ENCODE measurements around the gene OR6A2.
"Not testable (repeated sequence)": the region's sequence is repeated elsewhere in the genome, so short reads cannot be mapped to it uniquely, and the experiment has no call there.

The OR6A2 gene

GRCh38 chr11:6799402-6799801, at the start of gene OR6A2:
Gene OR6A2 (minus strand): TSS chr11:6799689. CDS start chr11:6795708, 3,981 bp downstream.
- no peak within 1 kb of the TSS for H3K4me3 ChIP-seq (ENCODE audit: low read depth, low read length)

GRCh38 chr11:6845383-6845782, 45.9 kb upstream of the OR6A2 start, which contains the start of gene OR10A5:
Gene OR10A5 (plus strand): TSS chr11:6845683. CDS start chr11:6845683, 0 bp downstream.
- H3K4me3 ChIP-seq (ENCODE audit: low read depth, low read length) = no peak within 1 kb of the TSS

GRCh38 chr11:6844356-6844755, 44.9 kb upstream of the OR6A2 start:
- no peak overlapping the region for H3K4me3 ChIP-seq (ENCODE audit: low read depth, low read length)

DNA sequence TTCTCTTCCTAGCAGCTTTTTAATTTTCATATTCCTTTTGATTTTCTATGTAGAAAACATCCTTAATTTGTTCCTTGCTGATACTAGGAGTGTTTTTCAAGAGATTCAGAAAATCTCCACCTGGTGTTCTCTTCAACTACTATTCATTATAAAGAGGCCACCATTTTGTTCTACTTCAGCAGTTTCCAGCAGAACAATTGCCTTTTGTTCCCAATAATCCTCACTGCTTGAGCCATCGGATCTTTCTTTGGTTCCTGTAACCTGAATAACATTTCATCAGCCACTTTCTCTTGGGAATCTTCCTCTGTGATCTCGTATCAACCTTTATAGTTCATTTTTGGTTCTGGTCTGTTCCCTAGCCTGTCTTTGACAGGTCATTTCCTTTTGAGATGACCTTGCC, 44.2 kb upstream of the OR6A2 start:
- no peak overlapping the region for H3K4me3 ChIP-seq (ENCODE audit: low read depth, low read length)

DNA sequence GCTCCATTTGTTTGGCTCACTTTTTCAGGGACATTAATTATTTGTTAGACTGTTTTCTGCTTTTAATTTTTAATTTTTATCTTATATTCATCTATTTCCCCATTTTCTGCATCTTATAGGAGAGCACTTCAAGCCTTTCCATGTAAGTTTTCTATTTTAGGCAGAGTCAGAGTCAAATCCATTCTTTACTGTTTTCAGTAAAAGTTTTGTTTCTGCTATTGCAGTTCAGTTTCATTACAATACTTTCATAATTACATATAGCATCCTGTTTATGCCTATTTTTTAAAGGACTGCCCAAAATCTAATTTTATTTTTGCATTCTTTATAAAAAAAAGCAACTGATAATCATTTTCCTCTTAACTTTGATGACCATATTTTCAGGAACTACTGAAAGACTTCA, 42.2 kb upstream of the OR6A2 start:
- H3K4me3 ChIP-seq (ENCODE audit: low read depth, low read length) = no peak overlapping the region

- H3K4me3 ChIP-seq (ENCODE audit: low read depth, low read length) = no peak overlapping the region
Measured at GRCh38 chr11:6834021-6834420, 34.5 kb upstream of the OR6A2 start.

GRCh38 chr11:6833356-6833755, 33.9 kb upstream of the OR6A2 start:
- H3K4me3 ChIP-seq (ENCODE audit: low read depth, low read length) = no peak overlapping the region

- H3K4me3 ChIP-seq (ENCODE audit: low read depth, low read length) = no peak overlapping the region
Measured at GRCh38 chr11:6828103-6828502, 28.6 kb upstream of the OR6A2 start.

GRCh38 chr11:6825231-6825744, 25.8 kb upstream of the OR6A2 start:
- H3K4me3 ChIP-seq (ENCODE audit: low read depth, low read length) = no peak overlapping the region

DNA sequence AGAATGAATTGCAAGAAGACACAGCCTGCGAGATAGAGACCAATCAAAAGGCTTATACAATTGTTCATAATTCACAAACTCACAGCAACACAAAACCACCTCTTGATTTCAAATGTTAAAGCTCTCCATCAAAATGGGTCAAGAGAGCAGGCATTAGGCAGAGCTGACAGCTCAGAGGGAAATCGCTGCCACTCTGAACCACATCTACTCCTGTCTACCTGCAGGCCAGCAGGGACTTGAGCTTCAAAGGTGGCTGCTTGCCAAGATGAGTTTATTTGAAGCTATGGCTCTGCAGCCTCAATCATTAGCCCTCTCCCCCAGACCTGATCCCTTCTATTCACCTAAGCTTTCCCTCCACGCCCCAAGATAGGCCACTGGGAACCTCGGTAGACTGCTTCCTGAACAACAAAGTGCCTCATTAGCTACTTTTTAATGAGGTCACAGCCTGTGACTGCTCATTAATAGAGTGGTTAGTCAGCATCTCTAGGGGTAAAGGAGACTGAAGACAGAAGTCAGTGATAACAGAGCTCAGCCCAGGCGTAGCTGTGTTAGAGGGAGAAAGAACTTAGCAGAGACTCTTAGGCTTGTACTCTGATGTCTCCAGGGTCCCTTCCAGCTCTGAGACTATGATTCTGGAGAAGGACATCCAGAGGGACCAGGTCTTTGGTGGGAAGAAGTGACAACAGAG, 24.8 kb upstream of the OR6A2 start:
- no peak overlapping the region for H3K4me3 ChIP-seq (ENCODE audit: low read depth, low read length)

DNA sequence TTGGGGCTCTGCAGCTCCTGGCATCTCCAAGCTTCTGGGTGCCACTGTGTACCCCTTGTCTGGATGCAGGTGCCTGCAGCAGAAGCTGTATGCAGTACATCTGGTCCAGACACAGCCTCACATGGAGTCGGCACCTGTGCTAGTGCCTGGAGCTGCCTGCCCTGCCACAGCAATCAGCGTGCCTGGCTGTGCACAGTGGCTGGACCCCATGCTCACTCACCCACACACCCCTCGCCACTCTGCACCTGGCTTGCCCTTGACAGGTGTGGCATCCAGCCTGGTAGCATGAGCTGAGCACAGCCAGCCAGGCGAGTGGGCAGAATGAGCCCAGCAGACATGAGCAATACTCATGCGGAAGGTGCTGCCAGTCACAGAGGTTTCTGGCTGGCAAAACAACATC, 19.5 kb upstream of the OR6A2 start:
- H3K4me3 ChIP-seq (ENCODE audit: low read depth, low read length) = no peak overlapping the region

DNA sequence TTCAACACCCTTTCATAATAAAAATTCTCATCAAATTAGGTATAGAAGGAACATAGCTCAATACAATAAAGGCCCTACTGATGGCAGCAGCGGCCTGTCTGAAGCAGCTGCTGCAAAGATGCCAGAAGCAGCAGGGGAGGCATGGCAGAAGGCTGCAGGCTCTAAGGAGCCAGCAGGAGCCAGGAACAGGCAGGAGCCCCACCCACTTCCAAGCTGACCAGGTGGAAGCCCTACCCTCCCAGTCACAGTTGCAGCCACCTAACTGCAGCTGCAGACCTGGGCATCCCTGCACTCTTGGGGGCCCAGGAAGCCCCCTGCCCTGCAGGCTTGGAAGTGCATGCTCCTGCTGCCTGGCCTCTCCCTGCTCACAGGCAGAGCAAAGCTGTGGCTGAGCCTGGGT, 18.2 kb upstream of the OR6A2 start:
- no peak overlapping the region for H3K4me3 ChIP-seq (ENCODE audit: low read depth, low read length)

GRCh38 chr11:6813656-6814055, 14.2 kb upstream of the OR6A2 start:
- H3K4me3 ChIP-seq (ENCODE audit: low read depth, low read length) = no peak overlapping the region

DNA sequence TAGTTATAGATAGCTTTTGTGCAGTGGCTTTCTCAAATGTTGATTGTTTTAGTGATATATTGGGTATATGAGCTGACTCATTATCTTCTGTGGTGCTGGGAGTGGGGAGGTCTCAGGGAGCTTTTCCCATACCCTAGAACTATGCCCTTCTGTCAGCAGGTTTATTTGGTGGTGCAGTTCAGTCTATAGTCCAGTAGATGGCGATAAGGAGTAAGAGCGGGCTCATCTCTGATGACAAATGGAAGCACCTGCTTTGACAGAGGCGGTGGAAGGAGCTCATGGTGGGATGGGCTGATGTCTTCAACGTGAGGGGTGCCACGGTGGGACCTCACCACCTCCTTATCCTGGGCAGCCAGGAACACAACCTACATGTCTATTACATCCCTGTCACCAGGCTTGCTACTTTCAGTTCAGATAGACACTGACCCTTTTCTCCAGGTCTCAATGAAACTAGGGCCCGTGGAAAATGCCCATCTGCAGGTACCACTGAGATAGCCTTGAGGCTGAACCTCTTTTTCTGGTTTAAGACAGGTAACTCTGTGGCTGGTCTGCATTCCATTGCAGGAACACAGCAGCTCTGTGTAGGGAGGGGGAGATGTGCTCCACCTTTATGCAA, 13.0 kb upstream of the OR6A2 start:
- H3K4me3 ChIP-seq (ENCODE audit: low read depth, low read length) = no peak overlapping the region

GRCh38 chr11:6801075-6801474, 1.6 kb upstream of the OR6A2 start:
- not testable (repeated sequence) for H3K4me3 ChIP-seq (ENCODE audit: low read depth, low read length)

GRCh38 chr11:6794639-6795038, 4.8 kb downstream of the OR6A2 start:
- H3K4me3 ChIP-seq (ENCODE audit: low read depth, low read length) = no peak overlapping the region

DNA sequence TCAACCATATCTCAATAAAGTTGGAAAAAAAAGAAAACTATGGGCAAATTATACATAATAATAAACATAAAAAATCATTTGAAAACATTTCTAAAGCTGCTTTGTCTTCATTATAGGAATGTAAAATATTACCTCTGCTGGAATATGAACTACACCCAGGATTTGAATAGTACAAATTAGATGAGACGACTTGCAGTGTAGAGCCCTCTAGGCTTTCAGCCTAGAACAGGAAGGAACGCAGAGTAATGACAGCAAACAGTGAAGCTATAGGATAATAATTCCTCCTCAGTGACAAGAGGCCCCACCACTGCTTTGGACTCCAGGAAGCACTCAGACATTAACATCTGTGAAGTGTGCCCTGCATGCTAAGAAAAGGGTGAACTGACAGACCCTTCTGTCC, 8.9 kb downstream of the OR6A2 start:
- H3K4me3 ChIP-seq (ENCODE audit: low read depth, low read length) = no peak overlapping the region

DNA sequence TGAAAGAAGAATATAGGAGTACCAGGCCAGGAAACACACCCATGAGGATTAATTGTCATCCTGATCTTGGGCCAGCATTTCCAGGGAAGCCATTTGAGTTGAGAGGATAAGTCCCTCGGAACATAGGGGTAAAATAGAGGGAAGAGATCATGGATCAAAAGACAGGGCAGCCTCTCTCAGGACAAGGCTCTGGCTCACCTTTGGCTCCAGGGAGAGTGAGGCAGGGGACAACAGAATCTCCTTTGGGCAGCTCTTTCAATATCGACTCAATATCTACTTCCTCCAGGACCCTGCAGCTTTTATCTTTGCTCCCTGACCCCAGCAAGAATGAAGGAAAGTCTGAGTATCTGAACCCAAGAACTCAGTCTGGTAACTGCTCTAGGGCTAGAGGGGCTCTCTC, 16.8 kb downstream of the OR6A2 start, which contains the start of gene OR2AG1:
Gene OR2AG1, plus strand, starts transcription at position 301 of the 400 bp plus-strand sequence. CDS start 2,018 bp downstream, outside the sequence.
- H3K4me3 ChIP-seq (ENCODE audit: low read depth, low read length) = no peak within 1 kb of the TSS

DNA sequence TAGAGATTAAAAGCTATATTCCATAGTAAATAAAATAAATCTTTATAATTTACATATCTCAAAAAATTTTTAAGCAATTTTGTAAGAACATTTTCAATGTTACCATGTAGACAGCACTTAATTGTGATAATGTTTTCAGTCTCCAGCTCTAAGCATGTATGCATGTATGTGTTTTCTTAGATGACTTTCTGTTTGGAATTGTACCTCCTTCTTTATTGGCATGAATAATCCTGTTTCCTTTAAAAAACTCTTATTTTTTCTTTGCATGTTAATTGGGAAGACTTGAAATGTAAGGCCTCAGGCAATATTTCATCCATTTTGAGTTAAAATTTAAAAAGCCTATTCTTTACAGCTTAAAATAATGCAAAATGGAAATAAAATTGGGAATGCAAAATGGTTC, 18.7 kb downstream of the OR6A2 start:
- H3K4me3 ChIP-seq (ENCODE audit: low read depth, low read length) = no peak overlapping the region

- no peak overlapping the region for H3K4me3 ChIP-seq (ENCODE audit: low read depth, low read length)
Measured at GRCh38 chr11:6778518-6778917, 21.0 kb downstream of the OR6A2 start.

DNA sequence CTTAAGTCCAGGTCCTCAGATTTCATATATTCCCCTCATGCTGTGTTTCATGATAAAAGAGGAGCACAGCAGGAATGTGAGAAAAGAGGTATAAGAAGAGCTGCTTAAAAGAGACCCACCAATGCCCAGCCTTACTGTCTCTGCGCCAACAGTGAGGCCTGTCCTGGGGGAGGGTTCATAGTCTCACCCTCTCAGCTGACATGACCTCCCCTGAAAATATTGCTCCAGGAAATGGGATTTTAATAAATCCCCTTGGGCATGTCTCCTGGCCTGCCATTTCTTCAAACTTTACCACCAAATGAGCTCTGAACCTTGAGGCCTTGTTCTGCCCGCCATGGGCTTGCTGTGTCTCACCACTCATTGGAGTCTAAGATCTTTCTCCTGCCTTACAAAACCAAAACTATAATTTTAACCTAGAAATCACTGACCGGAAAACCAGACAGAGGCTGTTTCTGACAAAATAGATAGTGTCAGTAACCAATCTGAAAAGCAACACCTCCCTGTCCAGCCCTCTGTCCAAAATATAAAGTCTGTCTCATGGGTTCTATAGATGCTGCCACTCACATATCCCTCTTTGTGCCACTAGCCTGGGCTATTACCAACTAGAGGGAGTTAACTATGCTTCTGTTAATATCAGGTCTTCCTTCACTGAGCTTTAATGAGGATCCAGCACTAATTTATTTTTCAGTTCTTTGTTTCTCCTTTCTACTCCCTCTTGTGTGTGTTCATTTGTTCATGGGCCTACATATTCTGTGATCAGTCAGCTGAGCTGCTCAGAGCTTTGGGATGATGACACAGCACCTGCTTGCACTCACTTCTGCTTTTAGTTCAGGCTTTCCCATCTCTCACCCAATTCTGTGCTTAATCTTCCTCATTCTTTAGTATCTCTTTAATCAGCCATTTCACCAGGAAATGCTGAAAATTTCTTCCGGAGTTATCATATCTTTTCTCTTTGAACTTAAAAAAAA, 27.3 kb downstream of the OR6A2 start, which contains the start of gene OR2AG2:
Gene OR2AG2, minus strand, starts transcription at position 51 of the 968 bp plus-strand sequence. CDS start 3,019 bp downstream, outside the sequence.
- H3K4me3 ChIP-seq (ENCODE audit: low read depth, low read length) = no peak within 1 kb of the TSS
